Eye (tissue), 1 donor: ENCODE measurements around the gene ZNF469.

Experiments used
- DNase-seq: peaks from one replicate; pipeline ENCODE4 v3.0.0-alpha.2; 2015

ZNF469 gene

GRCh38 chr16:88429387-88430184 is 46.8 kb downstream of the ZNF469 start:
- no peak for DNase-seq

- DNase-seq: peak; percentile 49
Observed at GRCh38 chr16:88430185-88430523, 47.4 kb downstream of the ZNF469 start.

GRCh38 chr16:88430524-88431446 is 48.0 kb downstream of the ZNF469 start:
- DNase-seq: peak; percentile 68

- no peak for DNase-seq
Observed at GRCh38 chr16:88431651-88432050, 48.9 kb downstream of the ZNF469 start.

GRCh38 chr16:88432174-88432573 is 49.4 kb downstream of the ZNF469 start:
- DNase-seq: no peak
